HFFc6 (cell line): Measurements from ENCODE around the gene CSMD2. TPM values are rescaled to one million over a fixed set of nuclear protein-coding genes. Genes with fewer than 3 reads are reported as not detected.

Experiments used
- DNase-seq: peaks from one replicate; pipeline ENCODE4 v3.0.0-alpha.2; 2018
- H3K27ac Mint-ChIP-seq: 2 replicates; pipeline ENCODE4 v1.8.0; 2020; ENCODE audit warnings: mild to moderate bottlenecking, mixed read lengths
- H3K27me3 Mint-ChIP-seq: 2 replicates; pipeline ENCODE4 v1.8.0; 2021; ENCODE audit warnings: mild to moderate bottlenecking, moderate library complexity, mixed read lengths; ENCODE audit not compliant: insufficient read depth
- H3K36me3 Mint-ChIP-seq: 2 replicates; pipeline ENCODE4 v1.8.0; 2021; ENCODE audit warnings: low read depth, mixed read lengths
- H3K4me1 Mint-ChIP-seq: 2 replicates; pipeline ENCODE4 v1.8.0; 2020; ENCODE audit warnings: low read depth, mixed read lengths
- H3K4me3 Mint-ChIP-seq: 2 replicates; pipeline ENCODE4 v1.8.0; 2020; ENCODE audit warnings: mild to moderate bottlenecking, moderate library complexity, mixed read lengths
- H3K9me3 Mint-ChIP-seq: 2 replicates; pipeline ENCODE4 v1.8.0; 2020; ENCODE audit warnings: mild to moderate bottlenecking, mixed read lengths
- total RNA-seq, 6 experiments: library from RNA; stranded (reverse); fragmentation: NEBNext Ultra II Directional; extraction: Animal tissue kit (Norgen Biotek cat#: 25700); gene quantifications; 2 replicates in 1 of 6; 3 replicates in 5 of 6; pipeline ENCODE4 v1.2.3, GENCODE V29; 2021
- TF ChIP-seq, protein P1 (sequence below): fragments of 200-600 bp; sonication (generic); IDR thresholded peaks from 2 replicates; pipeline ENCODE4 v1.5.0; 2021; ENCODE audit warnings: antibody characterized with exemption, mild to moderate bottlenecking

Gene CSMD2
- total RNA-seq, 6 experiments from 2014 or later, result 0.77 to 3.2 (median 1.2) TPM

DNA sequence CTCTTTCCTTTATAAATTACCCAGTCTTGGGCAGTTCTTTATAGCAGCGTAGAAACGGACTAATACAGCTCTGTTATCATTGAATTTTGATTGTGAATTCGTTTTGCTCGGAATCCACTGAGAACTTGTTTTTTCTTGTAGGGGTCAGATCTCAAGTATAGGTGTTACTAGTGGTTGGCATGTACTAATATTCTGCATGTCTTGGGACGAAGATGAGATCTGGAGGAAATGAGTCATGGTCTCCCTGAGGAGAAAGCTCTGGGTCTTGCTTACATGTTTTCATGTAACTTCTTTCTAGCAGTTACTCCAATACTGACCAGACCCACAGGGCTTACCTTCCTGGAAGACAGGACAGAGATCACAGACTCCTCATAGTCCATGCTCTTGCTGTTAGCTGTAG is 662.3 kb downstream of the CSMD2 start:
- Mint-ChIP-seq H3K9me3 (no peaks in the 10 kb centered on the region), H3K4me3 (no peak overlapping the region), H3K36me3 (peaks cover 12% of the 10 kb centered on the region), H3K27me3 (no peaks in the 10 kb centered on the region; the same call in 1 of the 2 replicates), H3K27ac (no peak overlapping the region), H3K4me1 (peaks cover 8% of the 10 kb centered on the region)
- TF ChIP-seq, protein P1, sequence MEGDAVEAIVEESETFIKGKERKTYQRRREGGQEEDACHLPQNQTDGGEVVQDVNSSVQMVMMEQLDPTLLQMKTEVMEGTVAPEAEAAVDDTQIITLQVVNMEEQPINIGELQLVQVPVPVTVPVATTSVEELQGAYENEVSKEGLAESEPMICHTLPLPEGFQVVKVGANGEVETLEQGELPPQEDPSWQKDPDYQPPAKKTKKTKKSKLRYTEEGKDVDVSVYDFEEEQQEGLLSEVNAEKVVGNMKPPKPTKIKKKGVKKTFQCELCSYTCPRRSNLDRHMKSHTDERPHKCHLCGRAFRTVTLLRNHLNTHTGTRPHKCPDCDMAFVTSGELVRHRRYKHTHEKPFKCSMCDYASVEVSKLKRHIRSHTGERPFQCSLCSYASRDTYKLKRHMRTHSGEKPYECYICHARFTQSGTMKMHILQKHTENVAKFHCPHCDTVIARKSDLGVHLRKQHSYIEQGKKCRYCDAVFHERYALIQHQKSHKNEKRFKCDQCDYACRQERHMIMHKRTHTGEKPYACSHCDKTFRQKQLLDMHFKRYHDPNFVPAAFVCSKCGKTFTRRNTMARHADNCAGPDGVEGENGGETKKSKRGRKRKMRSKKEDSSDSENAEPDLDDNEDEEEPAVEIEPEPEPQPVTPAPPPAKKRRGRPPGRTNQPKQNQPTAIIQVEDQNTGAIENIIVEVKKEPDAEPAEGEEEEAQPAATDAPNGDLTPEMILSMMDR, result no peak
- peak; percentile 20 for DNase-seq

DNA sequence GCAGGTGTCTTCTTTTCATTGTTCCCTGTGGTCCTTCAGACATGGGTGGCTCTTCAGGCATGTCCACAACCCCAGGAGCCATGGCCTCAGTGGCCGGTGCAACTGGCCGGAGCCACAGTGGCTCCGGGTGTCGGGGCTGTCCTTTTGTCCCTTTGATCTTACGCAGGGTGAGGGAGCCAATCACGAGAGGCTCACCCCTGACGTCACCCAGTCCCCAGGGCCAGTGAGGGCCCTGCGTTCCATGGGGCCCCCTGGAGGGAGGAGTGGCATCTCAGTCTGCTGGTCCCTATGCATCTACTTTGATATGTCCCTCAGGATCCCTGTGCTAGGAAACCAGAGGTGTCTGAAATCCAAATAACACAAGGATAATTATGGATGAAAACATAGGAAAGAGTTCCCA is 663.3 kb downstream of the CSMD2 start:
- Mint-ChIP-seq H3K4me3 (no peak overlapping the region), H3K4me1 (peaks cover 8% of the 10 kb centered on the region), H3K27ac (no peak overlapping the region), H3K27me3 (no peaks in the 10 kb centered on the region; the same call in 1 of the 2 replicates), H3K36me3 (peaks cover 21% of the 10 kb centered on the region), H3K9me3 (peaks cover 7% of the 10 kb centered on the region; the same call in 1 of the 2 replicates)
- no peak for DNase-seq
- TF ChIP-seq, protein P1, result no peak

DNA sequence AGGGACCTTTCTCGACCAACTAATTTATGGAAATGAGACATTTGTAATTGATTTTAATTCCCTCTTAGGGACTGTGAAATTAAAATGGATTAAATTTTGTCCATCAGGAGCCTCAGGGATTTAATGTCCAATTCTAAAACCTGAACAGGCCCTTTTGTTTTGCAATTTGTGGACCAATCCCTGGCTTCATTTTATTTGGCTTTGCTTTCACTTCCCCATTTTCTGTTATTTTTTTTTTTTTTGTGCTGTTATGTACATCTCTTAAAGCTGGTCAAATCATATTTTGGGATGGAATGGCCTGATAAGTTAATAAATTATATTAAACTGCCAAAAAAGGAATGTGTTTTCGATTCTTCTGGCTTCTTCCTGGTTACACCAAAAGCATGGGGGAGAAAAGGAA is 663.7 kb downstream of the CSMD2 start:
- Mint-ChIP-seq H3K4me1 (peaks cover 8% of the 10 kb centered on the region), H3K4me3 (no peak overlapping the region), H3K9me3 (peaks cover 12% of the 10 kb centered on the region), H3K36me3 (peaks cover 26% of the 10 kb centered on the region), H3K27me3 (no peaks in the 10 kb centered on the region; the same call in 1 of the 2 replicates), H3K27ac (no peak overlapping the region)
- TF ChIP-seq, protein P1, result no peak
- DNase-seq, result no peak

DNA sequence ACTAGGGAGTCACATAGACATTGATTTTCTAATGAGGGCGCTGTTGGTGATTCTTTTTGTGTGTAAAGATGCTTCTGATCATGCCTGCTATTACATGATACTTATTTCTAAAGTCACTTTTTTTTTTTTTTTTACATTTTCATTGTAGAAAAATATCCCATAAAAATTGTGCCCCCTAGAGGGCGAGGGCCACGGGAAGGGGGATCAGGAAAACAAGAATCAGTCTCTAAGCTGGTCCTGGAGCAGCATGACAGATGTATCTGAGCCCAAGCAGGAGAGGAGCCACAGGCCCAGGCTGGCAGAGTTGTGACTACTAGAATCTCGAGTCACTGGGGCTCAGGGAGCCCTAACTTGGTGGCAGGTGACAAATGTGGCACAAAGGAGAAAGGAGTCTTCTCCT is 664.5 kb downstream of the CSMD2 start:
- H3K4me3 Mint-ChIP-seq, result no peak overlapping the region
- H3K4me1 Mint-ChIP-seq, result peaks cover 8% of the 10 kb centered on the region
- H3K9me3 Mint-ChIP-seq, result peaks cover 19% of the 10 kb centered on the region
- H3K27ac Mint-ChIP-seq, result no peak overlapping the region
- H3K27me3 Mint-ChIP-seq, result no peaks in the 10 kb centered on the region; the same call in 1 of the 2 replicates
- TF ChIP-seq, protein P1, result peak; percentile 71
- no peak for DNase-seq
- peaks cover 34% of the 10 kb centered on the region for H3K36me3 Mint-ChIP-seq

DNA sequence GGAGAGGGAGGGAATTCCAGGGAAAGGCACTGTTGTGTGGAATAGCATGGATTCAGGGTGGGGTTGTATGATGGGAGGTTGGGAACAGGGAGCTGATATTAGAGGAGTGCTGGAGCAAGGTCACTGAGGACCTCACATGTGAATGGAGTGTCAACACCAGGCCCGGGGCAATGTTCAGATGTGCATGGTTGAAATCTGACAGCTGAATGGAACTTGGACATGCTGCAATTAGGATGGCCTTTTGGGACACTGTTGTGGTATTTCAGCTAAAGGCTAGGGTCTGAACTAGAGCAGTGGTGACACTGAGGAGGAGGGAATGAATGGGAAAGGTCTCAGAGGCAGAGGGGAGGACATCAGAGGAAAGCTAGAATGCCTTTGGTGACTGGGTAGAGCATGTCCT is 667.6 kb downstream of the CSMD2 start:
- H3K4me1 Mint-ChIP-seq, result peaks cover 2% of the 10 kb centered on the region
- H3K4me3 Mint-ChIP-seq, result no peak overlapping the region
- peaks cover 47% of the 10 kb centered on the region for H3K9me3 Mint-ChIP-seq

More for the DNA sequence above, 667.6 kb downstream of the CSMD2 start:
- TF ChIP-seq, protein P1, result no peak
- no peak for DNase-seq
- H3K36me3 Mint-ChIP-seq, result peaks cover 62% of the 10 kb centered on the region
- H3K27me3 Mint-ChIP-seq, result peaks cover 5% of the 10 kb centered on the region; the same call in 1 of the 2 replicates
- H3K27ac Mint-ChIP-seq, result no peak overlapping the region
